A673 (cell line): ENCODE measurements around the gene FHIT.

Experiments
- EZH2 ChIP-seq: fragments of 200-600 bp; sonication (generic); IDR thresholded peaks from 2 replicates; pipeline ENCODE4 v1.6.1; 2017; ENCODE audit warnings: borderline replicate concordance, low read depth, mild to moderate bottlenecking, mixed read lengths, antibody characterized with exemption, low read length; ENCODE audit not compliant: poor library complexity, severe bottlenecking
- TF ChIP-seq, protein P1 (sequence below): fragments of 300-800, 200-600 bp; sonication (generic); conservative IDR thresholded peaks from 2 replicates; pipeline ENCODE4 v1.5.1; 2017; ENCODE audit warnings: low read depth, mild to moderate bottlenecking, antibody characterized with exemption, low read length, moderate library complexity, mixed read lengths

DNA sequence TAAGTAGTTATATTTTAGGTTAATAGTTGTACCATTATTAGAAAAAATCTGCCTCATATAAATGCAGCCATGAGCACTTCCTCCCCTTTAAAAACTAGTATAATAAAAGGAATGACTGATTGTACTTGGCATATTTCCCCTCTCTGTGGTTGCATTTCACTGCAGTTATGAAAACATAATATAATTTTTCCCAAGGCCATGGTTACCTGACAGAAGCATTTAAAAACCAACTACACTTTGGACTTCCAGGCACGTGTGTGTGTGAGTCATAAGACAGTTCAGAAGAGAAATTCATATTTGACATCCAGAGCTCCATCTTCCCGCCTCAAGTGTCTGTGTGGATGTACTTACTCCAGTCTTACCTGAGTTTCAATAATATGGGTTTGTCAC, 1373.2 kb downstream of the FHIT start:
- TF ChIP-seq, protein P1, sequence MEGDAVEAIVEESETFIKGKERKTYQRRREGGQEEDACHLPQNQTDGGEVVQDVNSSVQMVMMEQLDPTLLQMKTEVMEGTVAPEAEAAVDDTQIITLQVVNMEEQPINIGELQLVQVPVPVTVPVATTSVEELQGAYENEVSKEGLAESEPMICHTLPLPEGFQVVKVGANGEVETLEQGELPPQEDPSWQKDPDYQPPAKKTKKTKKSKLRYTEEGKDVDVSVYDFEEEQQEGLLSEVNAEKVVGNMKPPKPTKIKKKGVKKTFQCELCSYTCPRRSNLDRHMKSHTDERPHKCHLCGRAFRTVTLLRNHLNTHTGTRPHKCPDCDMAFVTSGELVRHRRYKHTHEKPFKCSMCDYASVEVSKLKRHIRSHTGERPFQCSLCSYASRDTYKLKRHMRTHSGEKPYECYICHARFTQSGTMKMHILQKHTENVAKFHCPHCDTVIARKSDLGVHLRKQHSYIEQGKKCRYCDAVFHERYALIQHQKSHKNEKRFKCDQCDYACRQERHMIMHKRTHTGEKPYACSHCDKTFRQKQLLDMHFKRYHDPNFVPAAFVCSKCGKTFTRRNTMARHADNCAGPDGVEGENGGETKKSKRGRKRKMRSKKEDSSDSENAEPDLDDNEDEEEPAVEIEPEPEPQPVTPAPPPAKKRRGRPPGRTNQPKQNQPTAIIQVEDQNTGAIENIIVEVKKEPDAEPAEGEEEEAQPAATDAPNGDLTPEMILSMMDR, result no peak
- TF ChIP-seq EZH2, result no peak
